Mesenchymal stem cell (in vitro differentiated cells and primary cell): ENCODE data around the gene ANKRD45.
A peak's percentile ranks its signal among the peaks of the same experiment; 100 is the strongest.
"Not testable (repeated sequence)": the region's sequence is repeated elsewhere in the genome, so short reads cannot be mapped to it uniquely, and the experiment has no call there.

ENCODE experiments used
- DNase-seq: peaks from one replicate; pipeline ENCODE4 v3.0.0-alpha.2; 2013
- H2AFZ ChIP-seq: one replicate; pipeline ENCODE4 v1.6.1; 2013; ENCODE audit warnings: low read depth, mild to moderate bottlenecking, control low read depth, inconsistent platforms, low read length, moderate library complexity
- H2AK5ac ChIP-seq: 2 replicates; pipeline ENCODE4 v1.6.1; 2013; ENCODE audit warnings: low read length, moderate library complexity, mild to moderate bottlenecking, inconsistent platforms; ENCODE audit not compliant: severe bottlenecking
- H2BK120ac ChIP-seq: one replicate; pipeline ENCODE4 v1.6.1; 2013; ENCODE audit warnings: low read depth, mild to moderate bottlenecking, inconsistent platforms, low read length, moderate library complexity
- H2BK12ac ChIP-seq, 2 experiments: one replicate each; pipeline ENCODE4 v1.6.1; 2013; ENCODE audit warnings: inconsistent platforms in 2 of 2, low read length in 2 of 2, mild to moderate bottlenecking in 2 of 2, moderate library complexity in 2 of 2, control low read depth in 1 of 2
- H2BK15ac ChIP-seq: one replicate; pipeline ENCODE4 v1.6.1; 2013; ENCODE audit warnings: mild to moderate bottlenecking, low read depth, inconsistent platforms; ENCODE audit not compliant: poor library complexity, severe bottlenecking
- H2BK5ac ChIP-seq: 2 replicates; pipeline ENCODE4 v1.6.1; 2013; ENCODE audit warnings: low read depth, mild to moderate bottlenecking, low read length, control low read depth, inconsistent platforms; ENCODE audit not compliant: poor library complexity, severe bottlenecking
- H3K14ac ChIP-seq, 2 experiments: one replicate each; pipeline ENCODE4 v1.6.1; 2013; ENCODE audit warnings: inconsistent platforms in 2 of 2, low read length in 2 of 2, control low read depth in 1 of 2, mild to moderate bottlenecking in 1 of 2, moderate library complexity in 1 of 2
- H3K18ac ChIP-seq, 2 experiments: one replicate each; pipeline ENCODE4 v1.6.1; 2013; ENCODE audit warnings: inconsistent platforms in 2 of 2, low read length in 2 of 2, control low read depth in 1 of 2, low read depth in 1 of 2, mild to moderate bottlenecking in 1 of 2
- H3K23ac ChIP-seq, 2 experiments: one replicate each; pipeline ENCODE4 v1.6.1; 2013; ENCODE audit warnings: inconsistent platforms in 2 of 2, low read length in 2 of 2, mild to moderate bottlenecking in 2 of 2, moderate library complexity in 2 of 2, control low read depth in 1 of 2
- H3K27ac ChIP-seq: 2 replicates; pipeline ENCODE4 v1.5.1; 2013; ENCODE audit warnings: mild to moderate bottlenecking, moderate library complexity, low read length, control low read depth, inconsistent platforms; ENCODE audit not compliant: poor library complexity, severe bottlenecking
- H3K27me3 ChIP-seq, 2 experiments: 2 replicates each; pipeline versions ENCODE4 v1.6.1 to v1.7.0; 2013; ENCODE audit warnings: low read length in 2 of 2, mild to moderate bottlenecking in 2 of 2, moderate library complexity in 2 of 2, control low read depth in 1 of 2, inconsistent platforms in 1 of 2; ENCODE audit not compliant: control insufficient read depth in 1 of 2, insufficient read depth in 1 of 2
- H3K36me3 ChIP-seq, 2 experiments: 2 replicates each; pipeline versions ENCODE4 v1.6.1 to v1.7.0; 2013; ENCODE audit warnings: low read length in 2 of 2, control low read depth in 1 of 2, inconsistent platforms in 1 of 2, low read depth in 1 of 2, mild to moderate bottlenecking in 1 of 2; ENCODE audit not compliant: insufficient read depth in 2 of 2, control insufficient read depth in 1 of 2
- H3K4ac ChIP-seq, 2 experiments: one replicate each; pipeline ENCODE4 v1.6.1; 2013; ENCODE audit warnings: inconsistent platforms in 2 of 2, low read length in 2 of 2, mild to moderate bottlenecking in 2 of 2, moderate library complexity in 2 of 2, control low read depth in 1 of 2, low read depth in 1 of 2
- H3K4me1 ChIP-seq: 2 replicates; pipeline ENCODE4 v1.6.1; 2013; ENCODE audit warnings: low read depth, low read length, control low read depth; ENCODE audit not compliant: control insufficient read depth, insufficient read depth
- H3K4me2 ChIP-seq: 2 replicates; pipeline ENCODE4 v1.6.1; 2013; ENCODE audit warnings: low read length, mild to moderate bottlenecking, inconsistent platforms; ENCODE audit not compliant: poor library complexity, severe bottlenecking
- H3K4me3 ChIP-seq, 2 experiments: 2 replicates each; pipeline versions ENCODE4 v1.5.1 to v1.7.0; 2013; ENCODE audit warnings: low read length in 2 of 2, mild to moderate bottlenecking in 2 of 2, control low read depth in 1 of 2, low read depth in 1 of 2; ENCODE audit not compliant: insufficient read depth in 1 of 2
- H3K79me1 ChIP-seq: replicated peaks from 2 replicates; pipeline ENCODE4 v1.6.1; 2013; ENCODE audit warnings: mild to moderate bottlenecking, control low read depth, low read length, inconsistent platforms; ENCODE audit not compliant: poor library complexity, severe bottlenecking
- H3K9ac ChIP-seq: 2 replicates; pipeline ENCODE4 v1.7.0; 2013; ENCODE audit warnings: mild to moderate bottlenecking, low read length, moderate library complexity
- H3K9me3 ChIP-seq: 2 replicates; pipeline ENCODE4 v1.7.0; 2013; ENCODE audit warnings: mild to moderate bottlenecking, low read length; ENCODE audit not compliant: control insufficient read depth
- H4K8ac ChIP-seq: one replicate; pipeline ENCODE4 v1.6.1; 2013; ENCODE audit warnings: inconsistent platforms, mild to moderate bottlenecking, low read length, moderate library complexity
- H4K91ac ChIP-seq: one replicate; pipeline ENCODE4 v1.6.1; 2013; ENCODE audit warnings: mild to moderate bottlenecking, low read length, inconsistent platforms
- WGBS: methylation state at CpG from one replicate; pipeline ENCODE4 v1.1.7; 2013; ENCODE audit warnings: mixed read lengths; 5-methylcytosine and 5-hydroxymethylcytosine counted together

The ANKRD45 gene

GRCh38 chr1:173628888-173629287 lies 40.8 kb downstream of the ANKRD45 start:
- Histone ChIP-seq H2BK120ac (no peak overlapping the region), H3K4me1 (no peaks in the 10 kb centered on the region), H3K27ac (no peak overlapping the region), H2BK5ac (no peak overlapping the region), H3K23ac (no peak overlapping the region), H3K18ac (no peak overlapping the region), H3K4me3 (no peak overlapping the region), H3K36me3 (no peaks in the 10 kb centered on the region), H4K8ac (no peak overlapping the region), H3K9ac (no peak overlapping the region), H4K91ac (no peak overlapping the region), H3K4ac (no peak overlapping the region), H2AFZ (no peak overlapping the region), H3K14ac (no peak overlapping the region), H2AK5ac (no peak overlapping the region), H3K79me1 (no peaks in the 10 kb centered on the region), H3K27me3 (no peaks in the 10 kb centered on the region), H3K9me3 (peaks cover 8% of the 10 kb centered on the region), H2BK15ac (no peak overlapping the region), H2BK12ac (no peak overlapping the region), H3K4me2 (no peak overlapping the region)
- 82% methylated on average over 3 of the region's 3 CpGs for WGBS
- no peak for DNase-seq

GRCh38 chr1:173627269-173627668 lies 42.4 kb downstream of the ANKRD45 start:
- Histone ChIP-seq H4K91ac (no peak overlapping the region), H2BK5ac (no peak overlapping the region), H3K36me3 (no peaks in the 10 kb centered on the region), H3K18ac (no peak overlapping the region), H3K27me3 (no peaks in the 10 kb centered on the region), H3K27ac (no peak overlapping the region), H2BK12ac (no peak overlapping the region), H4K8ac (no peak overlapping the region), H3K79me1 (no peaks in the 10 kb centered on the region), H3K9me3 (no peaks in the 10 kb centered on the region), H3K9ac (no peak overlapping the region), H3K14ac (peak overlapping the region in 1 of 2 experiments; percentile 36), H3K4me2 (no peak overlapping the region), H3K4ac (no peak overlapping the region), H3K4me3 (no peak overlapping the region), H2AFZ (no peak overlapping the region), H3K4me1 (no peaks in the 10 kb centered on the region), H2BK15ac (no peak overlapping the region), H2BK120ac (no peak overlapping the region), H3K23ac (no peak overlapping the region), H2AK5ac (no peak overlapping the region)
- no peak for DNase-seq

- Histone ChIP-seq H3K23ac (no peak overlapping the region), H3K36me3 (no peaks in the 10 kb centered on the region), H3K79me1 (no peaks in the 10 kb centered on the region), H3K9me3 (peaks cover 12% of the 10 kb centered on the region), H3K27ac (no peak overlapping the region), H3K18ac (no peak overlapping the region), H2AK5ac (no peak overlapping the region), H3K4ac (no peak overlapping the region), H2BK5ac (no peak overlapping the region), H2BK15ac (no peak overlapping the region), H4K91ac (no peak overlapping the region), H3K4me2 (no peak overlapping the region), H3K4me1 (no peaks in the 10 kb centered on the region), H3K14ac (no peak overlapping the region), H2BK120ac (no peak overlapping the region), H3K9ac (no peak overlapping the region), H2BK12ac (no peak overlapping the region), H3K27me3 (peaks cover 0 to 3% of the 10 kb centered on the region in 2 experiments), H4K8ac (no peak overlapping the region), H3K4me3 (no peak overlapping the region), H2AFZ (no peak overlapping the region)
- DNase-seq = no peak
- WGBS = 98% methylated on average over 4 of the region's 4 CpGs
Observed at GRCh38 chr1:173616859-173617258, 52.8 kb downstream of the ANKRD45 start.

- H3K79me1 ChIP-seq, H3K9ac ChIP-seq, H3K4me3 ChIP-seq, H2BK15ac ChIP-seq, H3K4me1 ChIP-seq, H2BK5ac ChIP-seq, H2AFZ ChIP-seq, H3K4ac ChIP-seq, H3K23ac ChIP-seq, H3K36me3 ChIP-seq, H4K91ac ChIP-seq, H2BK120ac ChIP-seq, H4K8ac ChIP-seq, H2BK12ac ChIP-seq, H3K4me2 ChIP-seq, H3K27ac ChIP-seq, H2AK5ac ChIP-seq, H3K27me3 ChIP-seq, H3K14ac ChIP-seq, H3K18ac ChIP-seq, H3K9me3 ChIP-seq, DNase-seq: not testable (repeated sequence)
- 90% methylated on average over 18 of the region's 32 CpGs for WGBS
Observed at GRCh38 chr1:173613086-173613485, 56.6 kb downstream of the ANKRD45 start.
